Stimulated activated CD4-positive, alpha-beta T cell treated with anti-CD3 and anti-CD28 coated beads, Interleukin-12 subunit alpha, Interleukin-12 subunit beta, amount 100 ng/mL, for 48 hours (primary cell): Measurements from ENCODE around the gene CNTNAP2.

Experiments
- DNase-seq, 3 donors: peaks; one replicate each; pipeline ENCODE4 v3.0.0-alpha.2; 2020; ENCODE audit warnings: low read depth in 2 of 3, low spot score in 1 of 3

The CNTNAP2 gene

DNA sequence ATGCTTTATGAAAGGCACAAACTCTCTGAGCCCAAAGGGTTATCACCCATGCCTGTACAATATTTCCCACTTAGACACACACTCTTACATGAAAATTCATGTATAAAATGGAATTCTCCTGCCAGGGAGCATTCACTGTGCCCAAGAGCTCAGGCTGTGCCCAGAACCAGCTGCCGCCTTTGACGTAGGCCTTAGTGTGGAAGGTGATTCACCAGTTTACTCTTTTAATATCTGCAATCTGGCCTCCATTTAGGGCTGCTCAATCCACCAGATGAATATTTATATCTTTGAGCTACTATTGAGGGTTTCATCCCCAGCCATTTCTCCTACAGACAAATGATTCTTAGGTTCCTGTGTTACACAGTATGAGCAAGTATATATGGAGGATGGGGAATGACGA is 849.7 kb downstream of the CNTNAP2 start:
- no peak for DNase-seq

- no peak for DNase-seq
These were observed 865.9 kb downstream of the CNTNAP2 start for GRCh38 chr7:146982482-146982881.

DNA sequence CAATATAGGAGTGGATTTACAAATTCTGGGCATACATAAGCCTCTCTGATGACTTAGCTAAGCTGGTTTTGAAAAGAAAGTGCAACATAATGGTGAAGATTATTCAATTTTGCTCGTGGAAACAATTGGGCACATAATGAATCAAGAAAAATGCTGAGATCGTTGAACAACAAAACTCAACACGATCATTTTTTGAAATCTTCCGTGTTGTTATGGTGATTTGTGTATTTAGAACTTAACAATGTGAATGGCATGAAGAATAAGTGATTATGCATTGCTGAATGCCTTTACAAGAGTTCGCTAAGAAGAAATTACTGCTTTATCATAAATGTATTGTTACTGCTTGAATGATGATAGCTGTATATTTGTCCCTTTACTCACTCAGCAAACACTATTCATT is 875.0 kb downstream of the CNTNAP2 start:
- DNase-seq: no peak

DNA sequence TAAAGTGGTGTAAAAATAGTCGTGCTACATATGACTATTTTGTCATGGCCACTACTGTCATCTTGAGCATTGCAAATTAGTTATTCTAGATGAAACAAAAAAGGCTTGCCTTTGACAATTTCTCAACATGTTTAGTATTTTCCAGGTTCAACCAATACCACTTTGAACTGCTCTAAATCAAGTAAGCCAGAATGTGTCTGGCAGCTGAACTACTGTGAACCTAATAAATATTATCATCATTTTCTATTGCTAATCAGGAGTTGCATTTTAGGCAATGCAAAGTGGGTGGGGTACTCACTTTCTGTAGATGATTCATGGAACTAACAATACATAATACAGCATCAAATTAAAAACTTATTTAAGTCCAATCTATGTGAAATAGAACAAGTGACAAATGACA is 877.2 kb downstream of the CNTNAP2 start:
- no peak for DNase-seq

- no peak for DNase-seq
These were observed 891.9 kb downstream of the CNTNAP2 start for GRCh38 chr7:147008530-147008929.

GRCh38 chr7:147012666-147013065 is 896.1 kb downstream of the CNTNAP2 start:
- DNase-seq: no peak

- DNase-seq: no peak
These were observed 897.2 kb downstream of the CNTNAP2 start for GRCh38 chr7:147013825-147014224.

GRCh38 chr7:147014286-147014955 is 897.8 kb downstream of the CNTNAP2 start:
- no peak for DNase-seq

- no peak for DNase-seq
These were observed 899.4 kb downstream of the CNTNAP2 start for GRCh38 chr7:147015999-147016398.

- no peak for DNase-seq
These were observed 905.5 kb downstream of the CNTNAP2 start for GRCh38 chr7:147022056-147022455.

DNA sequence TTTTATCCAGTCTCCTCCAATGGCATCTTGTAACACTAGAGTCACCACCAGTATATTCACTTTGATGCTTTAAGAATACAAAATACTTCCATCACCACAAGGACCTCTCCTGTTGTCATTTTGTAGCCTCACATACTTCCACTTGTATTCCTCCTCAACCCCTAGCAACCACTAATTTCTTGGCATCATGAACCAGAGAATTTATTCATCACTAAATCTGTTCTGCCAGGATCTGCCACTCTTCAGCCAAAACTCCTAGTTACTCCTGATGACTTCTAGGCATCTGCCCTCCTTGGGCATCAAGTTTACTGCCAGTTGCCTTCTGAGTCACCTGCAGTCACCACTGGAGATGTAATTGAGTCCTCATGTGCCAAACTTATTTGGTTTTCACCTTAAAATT is 906.8 kb downstream of the CNTNAP2 start:
- DNase-seq: no peak

DNA sequence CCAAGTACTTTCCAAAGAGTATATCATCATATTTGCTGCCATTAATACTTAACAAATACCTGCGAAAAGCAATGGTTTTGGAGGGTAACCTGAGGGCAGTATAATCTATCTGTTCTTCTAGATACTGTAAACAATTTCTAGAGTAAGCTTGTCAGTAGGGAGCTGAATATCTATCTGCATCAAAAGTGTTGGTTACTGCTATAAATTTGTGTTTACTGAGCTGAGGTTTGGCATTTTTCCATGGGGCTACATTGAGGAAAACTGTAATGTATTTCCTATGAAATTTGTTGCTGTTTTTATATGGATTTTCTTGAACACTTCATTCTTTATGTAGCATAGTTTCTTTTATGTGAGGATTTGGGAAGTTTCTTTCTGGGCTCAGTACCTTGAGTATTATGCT is 913.4 kb downstream of the CNTNAP2 start:
- DNase-seq: no peak

- no peak for DNase-seq
These were observed 917.0 kb downstream of the CNTNAP2 start for GRCh38 chr7:147033641-147034040.

GRCh38 chr7:147041438-147041837 is 924.8 kb downstream of the CNTNAP2 start:
- no peak for DNase-seq

GRCh38 chr7:147044941-147045340 is 928.3 kb downstream of the CNTNAP2 start:
- no peak for DNase-seq

DNA sequence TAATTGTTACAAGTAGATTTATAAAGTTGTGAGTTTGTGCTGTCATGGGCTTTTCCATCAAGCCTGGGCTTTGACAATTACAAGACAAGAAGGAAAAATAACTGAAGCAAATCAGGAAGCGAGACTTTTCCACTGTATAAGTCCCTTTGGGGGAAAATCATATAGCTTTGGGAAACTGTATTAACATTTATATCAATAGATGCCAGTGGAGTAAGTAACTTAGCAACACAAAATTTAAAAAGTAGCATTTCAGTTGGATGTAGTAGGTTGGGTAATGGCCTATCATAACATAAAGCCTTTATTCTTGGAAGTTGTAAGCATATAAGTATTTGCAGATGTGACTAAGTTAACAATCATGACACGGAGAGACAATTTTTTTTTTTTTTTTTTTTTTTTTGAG is 931.1 kb downstream of the CNTNAP2 start:
- no peak for DNase-seq

GRCh38 chr7:147048864-147049263 is 932.3 kb downstream of the CNTNAP2 start:
- no peak for DNase-seq

GRCh38 chr7:147052818-147053217 is 936.2 kb downstream of the CNTNAP2 start:
- no peak for DNase-seq

DNA sequence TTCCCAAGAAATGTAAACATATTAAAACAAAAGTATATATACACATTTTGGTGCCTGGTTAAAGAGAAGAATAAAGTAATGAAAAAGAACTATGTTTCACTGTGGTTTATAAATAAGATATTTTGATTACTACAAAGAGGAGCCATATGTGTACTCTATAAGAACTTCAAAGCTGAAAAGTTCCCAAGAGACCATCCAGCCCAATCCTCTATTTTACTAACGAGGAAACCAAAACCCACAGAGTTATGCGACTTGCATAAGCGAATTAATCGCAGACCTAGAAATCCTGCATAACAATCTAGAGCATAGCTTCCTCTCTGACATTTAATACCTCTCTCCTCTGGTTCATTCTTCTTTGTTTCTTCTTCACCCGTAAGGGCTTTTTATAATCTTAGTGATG is 937.1 kb downstream of the CNTNAP2 start:
- no peak for DNase-seq

GRCh38 chr7:147060070-147060469 is 943.5 kb downstream of the CNTNAP2 start:
- DNase-seq: no peak

- DNase-seq: no peak
These were observed 946.3 kb downstream of the CNTNAP2 start for GRCh38 chr7:147062897-147063296.

DNA sequence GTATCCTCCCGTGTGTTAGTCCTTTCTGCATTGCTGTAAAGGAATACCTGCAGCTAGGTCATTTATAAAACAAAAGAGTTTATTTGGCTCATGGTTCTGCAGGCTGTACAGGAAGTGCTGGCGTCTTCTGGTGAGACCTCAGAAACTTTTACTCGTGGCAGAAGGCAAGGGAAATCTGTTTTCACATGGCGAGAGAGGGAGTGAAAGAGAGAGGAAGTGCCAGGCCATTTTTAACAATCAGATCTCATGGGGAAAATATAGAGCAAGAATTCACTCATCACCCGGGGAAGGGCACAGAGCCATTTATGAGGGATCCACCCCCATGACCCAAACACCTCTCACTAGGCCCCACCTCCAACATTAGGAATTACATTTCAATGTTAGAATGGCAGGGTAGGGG is 952.2 kb downstream of the CNTNAP2 start:
- DNase-seq: no peak

DNA sequence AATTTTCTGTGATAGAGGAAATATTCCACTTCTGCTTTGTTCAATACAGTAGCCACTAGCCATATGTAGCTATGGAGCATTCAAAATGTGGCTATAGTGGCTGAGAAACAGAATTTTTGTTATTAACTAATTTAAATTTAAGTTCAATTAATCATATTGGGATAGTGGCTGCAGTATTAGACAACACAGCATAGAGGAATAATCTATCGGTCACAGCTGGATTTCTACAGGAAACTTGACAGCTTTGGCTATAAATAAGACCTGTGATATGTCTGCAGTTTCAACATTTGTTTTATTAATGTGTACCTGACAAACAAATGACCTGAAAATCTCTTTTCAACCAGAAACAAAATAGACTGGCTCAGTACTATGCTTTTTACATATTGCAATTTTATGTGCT is 953.2 kb downstream of the CNTNAP2 start:
- DNase-seq: no peak

DNA sequence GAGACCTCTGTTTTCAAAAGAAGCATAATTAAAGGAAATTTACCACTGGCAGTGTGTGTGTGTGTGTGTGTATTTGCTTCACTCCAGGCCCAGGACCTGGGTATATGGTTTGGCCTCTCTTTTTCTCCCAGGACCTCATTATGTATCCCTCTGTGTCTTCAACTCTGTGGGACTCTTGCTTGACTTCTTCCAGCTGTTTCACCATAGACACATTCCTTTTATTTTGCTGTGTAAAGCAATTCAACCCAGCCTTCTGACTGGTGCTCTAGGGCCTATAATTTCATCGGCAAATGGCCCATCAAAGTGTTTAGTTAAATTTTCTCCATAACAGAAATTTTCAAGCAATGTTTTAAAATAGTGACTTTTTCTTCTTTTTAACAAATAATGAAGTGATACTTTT is 954.3 kb downstream of the CNTNAP2 start:
- no peak for DNase-seq
